ENCODE data around the gene PRKAG2. TPM values are rescaled to one million over a fixed set of nuclear protein-coding genes. Genes with fewer than 3 reads are reported as not detected.
A peak's percentile ranks its signal among the peaks of the same experiment; 100 is the strongest.
"Not testable (repeated sequence)": the region's sequence is repeated elsewhere in the genome, so short reads cannot be mapped to it uniquely, and the experiment has no call there.

Gene PRKAG2
- total RNA-seq, 2 experiments from 2014 or later = 39.3 to 42.3 TPM

- DNase-seq (no peak), ATAC-seq (ENCODE audit: poor library complexity) (no peak)
- no peak overlapping the region for H3K4me3 ChIP-seq (ENCODE audit: low read length)
- Mint-ChIP-seq H3K27ac (no peak overlapping the region), H3K36me3 (ENCODE audit: low read depth) (no peaks in the 10 kb centered on the region), H3K4me1 (ENCODE audit: low read depth) (peaks cover 10% of the 10 kb centered on the region), H3K9me3 (no peaks in the 10 kb centered on the region), H3K4me3 (no peak overlapping the region), H3K27me3 (peaks cover 16% of the 10 kb centered on the region)
- POLR2A ChIA-PET = interaction anchor here (1.7 kb wide), 1 partner anchor 19 kb away, joined by 4 read pairs; no protein-coding TSS in a partner anchor
- TF ChIP-seq, protein P1, sequence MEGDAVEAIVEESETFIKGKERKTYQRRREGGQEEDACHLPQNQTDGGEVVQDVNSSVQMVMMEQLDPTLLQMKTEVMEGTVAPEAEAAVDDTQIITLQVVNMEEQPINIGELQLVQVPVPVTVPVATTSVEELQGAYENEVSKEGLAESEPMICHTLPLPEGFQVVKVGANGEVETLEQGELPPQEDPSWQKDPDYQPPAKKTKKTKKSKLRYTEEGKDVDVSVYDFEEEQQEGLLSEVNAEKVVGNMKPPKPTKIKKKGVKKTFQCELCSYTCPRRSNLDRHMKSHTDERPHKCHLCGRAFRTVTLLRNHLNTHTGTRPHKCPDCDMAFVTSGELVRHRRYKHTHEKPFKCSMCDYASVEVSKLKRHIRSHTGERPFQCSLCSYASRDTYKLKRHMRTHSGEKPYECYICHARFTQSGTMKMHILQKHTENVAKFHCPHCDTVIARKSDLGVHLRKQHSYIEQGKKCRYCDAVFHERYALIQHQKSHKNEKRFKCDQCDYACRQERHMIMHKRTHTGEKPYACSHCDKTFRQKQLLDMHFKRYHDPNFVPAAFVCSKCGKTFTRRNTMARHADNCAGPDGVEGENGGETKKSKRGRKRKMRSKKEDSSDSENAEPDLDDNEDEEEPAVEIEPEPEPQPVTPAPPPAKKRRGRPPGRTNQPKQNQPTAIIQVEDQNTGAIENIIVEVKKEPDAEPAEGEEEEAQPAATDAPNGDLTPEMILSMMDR (IDR thresholded peaks at IDR 0.05) = no peak
- H3K27ac ChIP-seq (ENCODE audit: low read depth in 1 of 2, low read length in 2 of 2) = no peak overlapping the region
- CTCF ChIA-PET = no interaction called here
- no peaks in the 10 kb centered on the region for H3K36me3 ChIP-seq (ENCODE audit: insufficient read depth, low read length)
- intact Hi-C loops (cut with DNase I, micrococcal nuclease) = no loop called here
- H3K27me3 ChIP-seq (ENCODE audit: control insufficient read depth in 1 of 2, insufficient read depth in 2 of 2, low read length in 2 of 2) = no peaks in the 10 kb centered on the region
- H3K9me3 ChIP-seq (ENCODE audit: control insufficient read depth in 1 of 2, insufficient read depth in 1 of 2, low read length in 2 of 2) = no peaks in the 10 kb centered on the region
- peaks cover 3% of the 10 kb centered on the region for H3K4me1 ChIP-seq (ENCODE audit: insufficient read depth, low read length)
Observed at GRCh38 chr7:151539088-151539671, 337.7 kb downstream of the PRKAG2 start.

GRCh38 chr7:151537818-151538561, 338.9 kb downstream of the PRKAG2 start:
- Histone ChIP-seq H3K36me3 (ENCODE audit: insufficient read depth, low read length) (no peaks in the 10 kb centered on the region), H3K27ac (ENCODE audit: low read depth in 1 of 2, low read length in 2 of 2) (no peak overlapping the region), H3K4me3 (ENCODE audit: low read length) (no peak overlapping the region), H3K27me3 (ENCODE audit: control insufficient read depth in 1 of 2, insufficient read depth in 2 of 2, low read length in 2 of 2) (no peaks in the 10 kb centered on the region), H3K9me3 (ENCODE audit: control insufficient read depth in 1 of 2, insufficient read depth in 1 of 2, low read length in 2 of 2) (no peaks in the 10 kb centered on the region), H3K4me1 (ENCODE audit: insufficient read depth, low read length) (peaks cover 3% of the 10 kb centered on the region)
- H3K4me1 Mint-ChIP-seq (ENCODE audit: low read depth) = peaks cover 10% of the 10 kb centered on the region
- H3K36me3 Mint-ChIP-seq (ENCODE audit: low read depth) = no peaks in the 10 kb centered on the region
- TF ChIP-seq, protein P1 (IDR thresholded peaks at IDR 0.05) = no peak
- CTCF ChIA-PET = no interaction called here
- peaks cover 19% of the 10 kb centered on the region for H3K27me3 Mint-ChIP-seq
- intact Hi-C loops (cut with DNase I, micrococcal nuclease) = no loop called here
- peak; percentile 41 for ATAC-seq (ENCODE audit: poor library complexity)
- POLR2A ChIA-PET = interaction anchor here (0.7 to 1.7 kb wide), 2 partner anchors 17 to 19 kb away, joined by 3 to 4 read pairs; partner anchors contain the start of gene RHEB
- peaks cover 3% of the 10 kb centered on the region for H3K9me3 Mint-ChIP-seq
- H3K27ac Mint-ChIP-seq = no peak overlapping the region
- DNase-seq = no peak
- no peak overlapping the region for H3K4me3 Mint-ChIP-seq

DNA sequence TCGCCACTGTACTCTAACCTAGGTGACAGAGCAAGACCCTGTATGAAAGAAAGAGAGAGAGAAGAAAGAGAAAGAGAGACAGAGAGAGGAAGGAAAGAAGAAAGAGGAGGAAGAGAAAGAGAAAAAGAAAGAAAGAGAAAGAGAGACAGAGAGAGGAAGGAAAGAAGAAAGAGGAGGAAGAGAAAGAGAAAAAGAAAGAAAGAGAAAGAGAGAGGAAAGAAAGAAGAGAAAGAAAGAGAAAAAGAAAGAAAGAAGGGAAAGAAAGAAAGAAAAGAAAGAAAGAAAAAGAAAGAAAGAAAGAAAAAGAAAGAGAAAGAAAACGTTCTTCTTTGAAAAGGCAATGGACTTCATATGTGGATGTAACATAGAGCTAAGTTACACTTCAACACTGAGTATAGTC, 340.7 kb downstream of the PRKAG2 start:
- CTCF ChIA-PET, H3K27ac Mint-ChIP-seq: not testable (repeated sequence)
- H3K27me3 Mint-ChIP-seq = peaks cover 11% of the 10 kb centered on the region

More for the DNA sequence above, 340.7 kb downstream of the PRKAG2 start:
- intact Hi-C loops (cut with DNase I, micrococcal nuclease); H3K9me3 ChIP-seq (ENCODE audit: control insufficient read depth in 1 of 2, insufficient read depth in 1 of 2, low read length in 2 of 2); H3K27me3 ChIP-seq (ENCODE audit: control insufficient read depth in 1 of 2, insufficient read depth in 2 of 2, low read length in 2 of 2); H3K4me3 ChIP-seq (ENCODE audit: low read length); H3K27ac ChIP-seq (ENCODE audit: low read depth in 1 of 2, low read length in 2 of 2); ATAC-seq (ENCODE audit: poor library complexity); H3K36me3 Mint-ChIP-seq (ENCODE audit: low read depth); H3K36me3 ChIP-seq (ENCODE audit: insufficient read depth, low read length); DNase-seq; H3K4me1 ChIP-seq (ENCODE audit: insufficient read depth, low read length); POLR2A ChIA-PET; H3K4me3 Mint-ChIP-seq; H3K9me3 Mint-ChIP-seq: not testable (repeated sequence)
- H3K4me1 Mint-ChIP-seq (ENCODE audit: low read depth) = peaks cover 10% of the 10 kb centered on the region
